Activated T-cell treated with anti-CD3 and anti-CD28 coated beads for 1 hour (primary cell): ENCODE data around the gene PNKP.
"Not testable (repeated sequence)": the region's sequence is repeated elsewhere in the genome, so short reads cannot be mapped to it uniquely, and the experiment has no call there.

ENCODE experiments used
- DNase-seq: peaks from one replicate; pipeline ENCODE4 v3.0.0-alpha.2; 2020; ENCODE audit warnings: low read depth

The PNKP gene

DNA sequence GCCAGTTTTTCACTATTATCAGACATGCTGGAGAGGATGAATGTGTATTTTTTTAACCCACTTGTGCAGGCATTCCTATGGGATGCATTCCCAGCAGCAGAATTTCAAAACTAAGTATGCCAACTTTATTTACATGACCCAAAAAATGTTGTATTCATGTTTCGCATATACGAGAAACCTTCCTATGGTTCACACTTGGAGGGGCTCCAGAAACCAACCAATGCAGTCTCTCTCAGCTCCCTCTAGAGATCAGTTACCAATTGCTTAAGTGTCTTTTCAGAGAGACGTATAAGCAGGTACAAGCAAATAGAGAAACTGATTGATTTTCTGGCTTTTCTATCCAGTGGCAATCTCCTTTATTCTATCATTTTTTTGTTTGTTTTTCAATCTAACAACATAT, 22.0 kb downstream of the PNKP start:
- DNase-seq, result no peak

DNA sequence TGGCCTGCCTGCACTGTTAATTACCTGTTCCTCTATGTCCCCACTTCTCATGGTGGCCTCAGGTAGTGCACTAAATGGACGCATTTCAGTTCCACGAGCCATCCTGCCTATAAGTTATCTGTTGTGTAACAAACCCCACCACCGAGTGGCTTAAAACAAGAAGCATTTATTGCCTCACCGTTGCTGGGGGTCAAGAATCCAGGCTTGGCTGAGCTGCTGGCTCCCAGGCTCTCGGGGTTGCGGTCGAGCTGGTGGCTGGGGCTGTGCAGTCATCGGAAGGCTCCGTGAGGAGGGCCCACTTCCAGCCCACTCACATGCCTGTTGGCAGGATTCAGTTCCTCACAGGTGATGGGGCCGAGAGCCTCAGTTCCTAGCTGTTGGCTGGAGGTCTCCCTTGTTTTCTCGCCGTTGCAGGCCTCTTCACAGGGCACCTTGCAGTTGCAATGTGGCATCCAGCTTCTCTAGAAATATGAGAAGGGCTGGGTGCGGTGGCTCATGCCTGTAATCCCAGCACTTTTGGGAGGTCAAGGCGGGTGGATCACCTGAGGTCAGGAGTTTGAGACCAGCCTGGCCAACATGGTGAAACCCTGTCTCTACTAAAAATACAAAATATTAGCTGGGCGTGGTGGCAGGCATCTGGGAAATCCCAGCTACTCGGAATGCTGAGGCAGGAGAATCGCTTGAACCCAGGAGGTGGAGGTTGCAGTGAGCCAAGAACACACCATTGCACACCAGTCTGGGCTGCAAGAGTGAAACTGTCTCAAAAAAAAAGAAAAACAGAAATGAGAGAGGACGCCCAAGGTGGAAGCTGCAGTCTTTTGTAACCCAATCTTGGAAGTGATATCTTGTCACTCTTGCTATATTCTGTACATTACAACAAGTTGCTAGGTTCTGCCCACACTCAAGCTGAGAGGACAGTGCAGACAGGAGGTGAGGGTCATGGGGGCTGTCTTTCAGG, 23.0 kb downstream of the PNKP start:
- no peak for DNase-seq

- DNase-seq, result no peak
These were observed 24.1 kb downstream of the PNKP start for GRCh38 chr19:49843265-49843664.

DNA sequence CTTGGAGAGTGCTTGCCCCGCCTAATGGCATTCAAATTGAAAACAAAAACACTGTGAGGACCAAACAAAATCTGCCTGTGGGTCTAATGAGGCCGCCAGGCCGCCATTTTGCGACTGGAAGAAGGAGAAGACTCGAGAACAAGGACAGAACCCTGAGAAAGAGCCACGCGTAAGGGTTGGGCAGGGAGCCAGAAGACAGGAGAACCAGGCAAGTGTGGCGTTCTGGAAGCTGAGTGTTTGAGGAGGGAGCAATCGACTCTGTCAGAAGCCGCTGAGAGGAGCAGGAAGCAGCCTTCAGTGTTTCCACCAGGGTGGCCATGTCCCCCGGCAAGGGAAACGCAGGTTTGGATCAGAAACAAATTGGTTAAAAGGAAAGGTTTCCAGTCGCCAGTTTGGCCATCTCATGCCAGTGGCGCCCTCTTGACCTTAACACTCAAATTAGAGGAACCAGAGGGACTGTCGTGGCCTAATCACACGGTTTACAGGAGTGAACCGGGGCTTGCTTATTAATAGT, 26.6 kb downstream of the PNKP start:
- DNase-seq, result no peak

- no peak for DNase-seq
These were observed 27.1 kb downstream of the PNKP start for GRCh38 chr19:49840321-49840720.

GRCh38 chr19:49839713-49840112, 27.7 kb downstream of the PNKP start:
- no peak for DNase-seq

GRCh38 chr19:49838885-49839588, 28.3 kb downstream of the PNKP start:
- no peak for DNase-seq

DNA sequence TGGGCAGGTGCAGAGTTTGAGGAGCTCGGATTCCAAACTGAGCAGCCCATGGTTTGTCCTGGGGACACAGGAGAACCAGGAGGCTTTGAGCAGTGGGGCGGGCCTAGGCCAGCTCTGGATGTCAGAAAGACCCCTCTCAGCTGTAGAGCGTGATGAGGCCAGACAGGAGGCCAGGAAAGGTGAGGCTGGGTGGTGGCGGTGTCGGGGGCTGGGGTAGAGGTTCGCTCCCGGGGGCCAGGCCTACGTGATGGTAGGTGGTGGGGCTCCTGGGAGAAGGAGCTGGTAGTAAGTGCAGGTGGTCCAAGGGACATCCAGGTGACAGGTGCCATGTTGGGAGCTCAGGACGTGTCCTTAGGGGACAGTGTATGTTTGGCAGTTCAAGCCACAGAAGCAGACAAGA, 30.0 kb downstream of the PNKP start:
- no peak for DNase-seq

- no peak for DNase-seq
These were observed 30.4 kb downstream of the PNKP start for GRCh38 chr19:49837009-49837310.

- no peak for DNase-seq
These were observed 31.0 kb downstream of the PNKP start for GRCh38 chr19:49836176-49837008.

DNA sequence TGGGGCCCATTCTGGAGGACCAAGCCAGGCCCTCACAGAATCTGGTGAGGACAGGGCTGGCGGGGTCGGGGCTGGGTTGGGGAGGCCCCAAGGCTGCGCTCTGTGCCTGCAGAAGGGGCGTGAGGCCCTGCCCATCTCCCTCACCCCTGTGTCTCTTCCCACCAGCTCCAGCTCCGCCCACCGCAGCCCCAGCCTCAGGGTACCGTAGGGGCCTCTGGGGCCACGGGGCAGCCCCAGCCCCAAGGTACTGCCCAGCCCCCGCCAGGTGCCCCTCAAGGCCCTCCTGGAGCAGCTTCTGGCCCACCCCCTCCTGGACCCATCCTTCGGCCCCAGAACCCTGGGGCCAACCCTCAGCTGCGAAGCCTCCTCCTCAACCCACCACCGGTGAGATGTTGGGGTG, 31.8 kb downstream of the PNKP start:
- DNase-seq, result no peak

DNA sequence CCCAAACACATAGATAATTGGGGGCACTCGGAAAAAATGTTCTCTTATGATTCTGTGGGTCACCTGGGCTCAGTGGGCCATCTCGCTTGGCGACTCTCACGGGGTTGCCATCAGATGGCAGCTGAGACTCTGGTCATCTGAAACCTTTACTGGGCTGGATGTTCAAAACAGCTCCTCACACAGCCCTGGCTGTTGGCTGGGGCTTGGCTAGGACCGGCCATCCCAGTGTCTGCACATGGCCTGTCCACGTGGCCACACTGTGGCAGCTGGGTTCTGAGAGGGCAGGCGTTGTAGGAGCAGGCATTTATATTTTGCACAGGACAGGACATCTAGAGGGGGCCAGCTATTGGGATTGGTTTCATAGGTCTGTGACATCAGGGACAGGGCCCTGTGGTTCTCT, 33.8 kb downstream of the PNKP start:
- no peak for DNase-seq

DNA sequence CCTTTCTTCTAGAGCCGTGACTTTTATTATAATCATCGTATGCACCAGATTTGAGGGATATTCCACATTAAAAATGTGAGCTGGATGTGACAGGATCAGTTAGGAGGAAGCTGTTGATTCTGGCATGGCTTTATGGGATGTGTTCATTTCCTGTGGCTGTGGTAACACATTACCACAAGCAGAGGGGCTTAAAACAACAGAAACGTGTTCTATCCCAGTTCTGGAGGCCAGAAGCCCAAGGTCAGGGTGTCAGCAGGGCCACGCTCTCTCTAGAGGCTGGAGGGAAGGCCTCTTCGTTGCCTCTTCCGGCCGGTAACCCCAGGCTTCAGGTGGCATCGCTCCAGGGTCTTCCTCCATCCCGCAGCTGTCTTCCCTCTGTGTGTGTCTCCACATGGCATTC, 34.8 kb downstream of the PNKP start:
- DNase-seq, result no peak

DNA sequence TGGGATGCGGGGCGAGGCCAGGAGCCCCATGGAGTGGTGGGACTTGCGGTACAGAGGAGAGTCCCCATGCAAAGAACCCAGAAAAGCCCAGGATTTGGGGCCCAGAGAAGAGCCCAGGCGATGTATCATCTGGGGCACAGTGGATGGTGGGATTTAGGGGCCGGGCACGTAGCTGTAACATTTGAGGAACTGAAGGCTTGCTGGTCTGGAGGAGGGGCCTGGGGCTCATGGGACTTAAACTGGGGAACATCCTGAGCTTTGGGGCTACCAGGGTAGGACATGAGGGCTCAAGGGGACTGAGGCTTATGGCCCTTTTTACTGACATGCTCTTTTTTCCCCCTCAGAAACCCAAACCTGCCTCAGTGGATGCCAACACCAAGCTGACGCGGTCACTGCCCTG, 35.8 kb downstream of the PNKP start:
- no peak for DNase-seq

DNA sequence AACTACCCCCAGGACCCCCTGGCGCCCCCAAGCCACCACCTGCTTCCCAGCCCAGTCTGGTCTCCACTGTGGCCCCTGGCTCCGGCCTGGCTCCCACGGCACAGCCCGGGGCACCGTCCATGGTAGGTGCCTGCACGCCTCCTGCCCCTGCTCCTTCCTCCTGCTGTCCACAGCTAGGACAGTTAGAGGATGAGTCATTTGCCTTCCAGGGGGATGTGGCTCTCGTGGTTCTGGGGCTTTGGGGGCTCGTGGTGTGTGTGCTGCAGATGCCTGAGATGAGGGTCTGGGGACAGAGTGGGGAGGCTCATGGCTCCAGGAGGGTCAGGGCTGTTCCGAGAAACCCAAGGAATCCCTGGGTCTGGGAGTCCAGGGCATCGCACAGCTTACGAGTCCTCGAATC, 36.6 kb downstream of the PNKP start:
- no peak for DNase-seq

GRCh38 chr19:49829721-49830120, 37.7 kb downstream of the PNKP start:
- DNase-seq, result no peak

DNA sequence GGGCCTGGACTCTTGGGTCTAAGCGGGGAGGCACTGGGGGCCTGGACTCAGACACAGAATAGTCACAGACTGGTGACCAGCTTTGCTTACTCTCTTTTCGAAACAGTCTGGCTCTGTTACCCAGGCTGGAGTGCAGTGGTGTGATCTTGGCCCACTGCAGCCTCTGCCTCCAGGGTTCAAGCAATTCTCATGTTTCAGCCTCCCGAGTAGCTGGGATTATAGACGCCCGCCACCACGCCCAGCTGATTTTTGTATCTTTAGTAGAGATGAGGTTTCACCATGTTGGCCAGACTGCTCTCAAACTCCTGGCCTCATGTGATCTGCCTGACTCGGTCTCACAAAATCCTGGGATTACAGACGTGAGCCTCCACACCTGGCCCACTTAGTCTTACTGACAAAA, 38.2 kb downstream of the PNKP start:
- DNase-seq, result no peak

DNA sequence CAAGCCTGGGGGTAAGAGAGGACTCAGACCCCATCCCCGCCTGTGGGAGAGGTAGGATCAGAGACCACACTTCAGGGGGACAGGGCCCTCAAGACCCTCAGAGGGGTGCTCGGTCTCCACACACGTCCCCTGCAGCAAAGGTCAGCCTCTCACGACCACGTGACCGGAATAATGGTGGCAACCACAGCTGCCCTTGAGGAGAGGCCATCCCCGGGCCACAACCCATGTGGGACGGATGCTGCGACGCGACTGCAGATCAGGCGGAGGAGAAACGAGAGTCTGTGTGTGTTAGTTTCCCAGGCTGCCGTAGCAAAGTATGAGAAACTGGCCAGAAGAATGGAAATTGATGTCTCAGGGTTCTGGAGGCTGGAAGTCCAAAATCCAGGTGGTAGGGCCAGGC, 40.3 kb downstream of the PNKP start:
- DNase-seq, result no peak

DNA sequence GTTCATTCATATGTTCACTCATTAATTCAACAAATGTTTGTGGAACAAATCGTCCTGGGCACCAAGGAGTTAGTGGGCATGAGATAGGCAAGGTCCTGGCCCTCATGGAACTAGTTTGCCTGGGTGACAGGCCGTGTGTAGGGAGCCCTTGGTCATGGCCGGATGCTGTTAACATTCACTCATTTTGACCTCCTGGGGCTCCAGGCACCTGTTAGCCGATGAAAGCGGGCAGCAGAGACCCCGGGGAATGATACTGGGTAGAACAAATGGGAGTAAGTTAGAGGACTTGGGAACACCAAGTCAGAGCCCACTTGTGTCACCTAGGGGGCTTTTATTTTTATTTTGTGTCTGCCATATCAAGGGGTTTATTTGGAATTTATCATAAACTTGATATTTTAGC, 42.7 kb downstream of the PNKP start:
- DNase-seq, result no peak

DNA sequence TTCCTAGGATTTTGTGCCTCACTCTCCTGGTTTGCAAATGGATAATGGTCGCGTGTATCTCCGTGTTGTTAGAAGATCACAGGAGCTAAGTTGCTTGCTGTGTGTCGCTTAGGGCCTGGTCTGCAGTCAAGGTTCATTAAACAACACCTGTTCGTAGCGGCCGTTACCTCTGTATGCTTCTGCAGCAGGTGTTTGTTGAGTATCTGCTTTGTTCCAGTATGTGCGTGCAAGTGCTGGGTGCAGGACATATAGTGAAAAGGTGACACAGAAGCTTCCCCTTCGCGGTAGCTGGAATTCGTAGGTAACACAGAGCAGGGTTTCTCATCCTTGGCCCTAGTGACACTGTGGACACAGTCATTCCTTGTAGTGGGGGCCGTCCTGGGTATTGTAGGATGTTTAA, 43.9 kb downstream of the PNKP start:
- no peak for DNase-seq

DNA sequence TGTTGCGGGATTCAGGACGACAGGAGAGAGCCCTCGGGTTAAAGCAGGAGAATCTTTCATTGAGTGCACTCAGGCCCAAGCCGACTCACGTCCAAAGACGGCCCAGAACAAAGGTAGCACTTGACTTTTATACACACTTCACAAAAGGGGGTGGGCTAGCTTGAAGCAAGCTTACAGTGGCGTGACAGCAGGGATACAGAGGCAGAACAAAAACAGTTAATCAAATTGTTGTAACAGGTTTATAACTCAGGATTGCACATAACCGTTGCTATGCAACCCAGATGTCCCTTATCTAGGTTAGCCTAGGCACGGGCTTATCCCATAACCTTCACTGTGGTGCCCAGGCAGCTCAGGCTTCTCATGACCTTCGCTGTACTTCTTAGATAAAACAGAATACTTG, 47.3 kb downstream of the PNKP start:
- DNase-seq, result no peak

DNA sequence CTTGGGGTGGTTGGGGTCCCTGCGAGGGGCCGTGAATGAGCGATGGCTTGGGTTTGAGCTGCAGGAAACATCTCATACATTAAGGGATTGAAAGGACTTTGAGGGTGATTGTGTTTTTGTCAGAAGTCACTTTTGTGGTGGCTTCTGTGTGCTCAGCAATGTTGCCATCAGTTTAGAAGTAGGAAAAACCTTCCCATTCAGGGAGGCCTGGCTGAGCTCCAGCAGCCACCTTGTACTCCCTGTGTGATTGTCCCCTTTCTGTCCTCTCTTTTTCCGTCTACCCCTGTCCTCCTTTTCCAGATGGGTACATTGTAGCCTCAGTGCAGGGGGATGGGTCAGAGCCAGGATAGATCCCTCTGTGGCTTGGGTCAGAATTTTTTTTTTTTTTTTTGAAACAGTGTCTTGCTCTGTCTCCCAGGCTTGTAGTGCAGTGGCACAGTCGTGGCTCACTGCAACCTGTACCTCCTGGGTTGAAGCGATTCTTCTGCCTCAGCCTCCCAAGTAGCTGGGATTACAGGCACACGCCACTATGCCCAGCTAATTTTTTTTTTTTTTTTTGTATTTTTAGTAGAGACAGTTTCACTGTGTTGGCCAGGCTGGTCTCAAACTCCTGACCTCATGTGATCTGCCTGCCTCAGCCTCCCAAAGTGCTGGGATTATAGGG, 47.8 kb downstream of the PNKP start:
- not testable (repeated sequence) for DNase-seq
